ENCODE measurements around the gene CTDSPL.

CTDSPL gene

DNA sequence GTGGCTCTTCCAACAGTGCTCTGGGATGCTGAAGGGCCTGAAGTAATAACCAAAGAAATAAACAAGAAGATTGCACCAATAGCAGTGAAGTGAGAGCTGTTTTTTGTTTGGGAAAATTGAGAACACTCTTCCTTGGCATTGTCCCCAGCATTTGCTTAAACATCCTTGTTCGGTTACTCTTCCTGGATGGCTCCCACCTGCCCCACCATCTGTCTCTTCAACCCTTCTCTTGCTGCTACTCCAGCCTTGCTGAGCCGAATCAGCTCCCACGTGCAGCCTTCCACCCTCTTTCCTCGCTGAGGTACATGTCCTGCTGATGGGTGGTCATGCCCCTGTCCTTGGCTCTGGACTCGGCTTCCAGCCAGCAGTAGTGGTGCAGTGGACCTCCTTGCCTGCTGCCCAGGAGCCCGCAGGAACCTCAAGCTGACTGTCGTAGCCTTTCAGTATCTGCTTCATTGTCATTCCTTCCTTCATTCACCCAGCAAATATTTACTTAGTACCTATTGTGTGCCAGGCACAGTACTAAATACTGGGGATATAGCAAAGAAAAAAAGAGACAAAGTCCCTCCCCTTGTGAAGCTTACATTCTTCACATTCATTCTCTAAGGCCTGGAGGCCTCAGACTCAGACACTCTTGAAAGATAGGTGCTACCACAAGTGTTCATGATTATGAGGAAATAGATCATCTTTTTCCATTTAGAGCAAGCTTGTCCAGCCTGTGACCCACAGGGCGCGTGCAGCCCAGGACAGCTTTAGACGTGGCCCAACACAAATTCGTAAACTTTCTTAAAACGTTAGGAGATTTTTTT, 111.8 kb downstream of the CTDSPL start:
- TF ChIP-seq, protein P1, sequence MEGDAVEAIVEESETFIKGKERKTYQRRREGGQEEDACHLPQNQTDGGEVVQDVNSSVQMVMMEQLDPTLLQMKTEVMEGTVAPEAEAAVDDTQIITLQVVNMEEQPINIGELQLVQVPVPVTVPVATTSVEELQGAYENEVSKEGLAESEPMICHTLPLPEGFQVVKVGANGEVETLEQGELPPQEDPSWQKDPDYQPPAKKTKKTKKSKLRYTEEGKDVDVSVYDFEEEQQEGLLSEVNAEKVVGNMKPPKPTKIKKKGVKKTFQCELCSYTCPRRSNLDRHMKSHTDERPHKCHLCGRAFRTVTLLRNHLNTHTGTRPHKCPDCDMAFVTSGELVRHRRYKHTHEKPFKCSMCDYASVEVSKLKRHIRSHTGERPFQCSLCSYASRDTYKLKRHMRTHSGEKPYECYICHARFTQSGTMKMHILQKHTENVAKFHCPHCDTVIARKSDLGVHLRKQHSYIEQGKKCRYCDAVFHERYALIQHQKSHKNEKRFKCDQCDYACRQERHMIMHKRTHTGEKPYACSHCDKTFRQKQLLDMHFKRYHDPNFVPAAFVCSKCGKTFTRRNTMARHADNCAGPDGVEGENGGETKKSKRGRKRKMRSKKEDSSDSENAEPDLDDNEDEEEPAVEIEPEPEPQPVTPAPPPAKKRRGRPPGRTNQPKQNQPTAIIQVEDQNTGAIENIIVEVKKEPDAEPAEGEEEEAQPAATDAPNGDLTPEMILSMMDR (IDR thresholded peaks at IDR 0.05; ENCODE audit: insufficient read depth, low read depth, low read length, missing control alignments): no peak
- no peak for DNase-seq (ENCODE audit: low read depth)
- no peak overlapping the region for H3K4me3 ChIP-seq (ENCODE audit: low read depth, low read length)

DNA sequence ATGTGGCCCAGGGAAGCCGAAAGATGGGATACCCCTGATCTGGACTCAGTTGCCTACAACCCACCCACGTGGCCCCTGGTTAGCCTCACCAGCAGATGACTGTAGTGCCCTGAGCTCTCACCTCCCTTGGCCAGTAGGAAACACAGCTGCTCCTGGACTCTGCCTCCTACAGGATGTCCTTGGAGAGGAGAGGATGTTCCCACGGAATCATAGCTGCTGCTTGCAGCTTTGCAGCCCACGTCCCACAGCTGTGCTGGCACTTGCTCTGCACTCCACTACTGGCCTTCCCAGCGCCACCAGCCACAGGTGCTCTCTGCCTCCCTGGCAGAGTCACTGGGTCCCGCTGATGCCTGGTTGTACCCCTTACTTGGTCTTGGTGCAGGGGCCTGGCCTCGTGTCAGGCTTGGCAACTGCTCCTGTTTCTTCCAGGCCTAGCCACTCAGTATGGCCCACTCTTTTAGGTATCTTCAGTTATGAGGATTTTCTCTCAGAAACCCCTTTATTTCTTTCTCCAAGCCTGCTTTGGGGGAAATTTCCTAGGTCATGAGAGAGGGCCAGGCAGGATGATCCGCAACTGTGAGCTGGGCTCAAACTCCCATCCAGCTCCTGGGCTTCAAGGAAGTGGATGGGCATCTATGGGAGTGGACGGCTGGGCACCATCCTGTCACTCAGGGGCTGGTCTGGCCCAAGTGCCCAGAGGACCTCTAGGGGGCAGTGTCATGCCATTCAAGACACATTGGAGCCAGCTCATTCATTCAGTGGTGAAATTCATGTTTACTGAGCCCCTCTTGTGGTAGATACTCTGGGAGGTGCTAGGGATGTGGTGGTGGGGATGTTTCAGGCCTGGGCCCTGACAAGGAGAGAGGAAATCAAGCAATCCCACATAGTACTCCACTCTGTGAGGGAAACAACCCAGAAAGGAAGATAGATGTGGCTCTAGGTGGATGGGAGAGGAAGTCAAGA, 112.7 kb downstream of the CTDSPL start:
- TF ChIP-seq, protein P1 (IDR thresholded peaks at IDR 0.05; ENCODE audit: insufficient read depth, low read depth, low read length, missing control alignments): peak; percentile 93
- H3K4me3 ChIP-seq (ENCODE audit: low read depth, low read length): no peak overlapping the region
- peak; percentile 76 for DNase-seq (ENCODE audit: low read depth)

DNA sequence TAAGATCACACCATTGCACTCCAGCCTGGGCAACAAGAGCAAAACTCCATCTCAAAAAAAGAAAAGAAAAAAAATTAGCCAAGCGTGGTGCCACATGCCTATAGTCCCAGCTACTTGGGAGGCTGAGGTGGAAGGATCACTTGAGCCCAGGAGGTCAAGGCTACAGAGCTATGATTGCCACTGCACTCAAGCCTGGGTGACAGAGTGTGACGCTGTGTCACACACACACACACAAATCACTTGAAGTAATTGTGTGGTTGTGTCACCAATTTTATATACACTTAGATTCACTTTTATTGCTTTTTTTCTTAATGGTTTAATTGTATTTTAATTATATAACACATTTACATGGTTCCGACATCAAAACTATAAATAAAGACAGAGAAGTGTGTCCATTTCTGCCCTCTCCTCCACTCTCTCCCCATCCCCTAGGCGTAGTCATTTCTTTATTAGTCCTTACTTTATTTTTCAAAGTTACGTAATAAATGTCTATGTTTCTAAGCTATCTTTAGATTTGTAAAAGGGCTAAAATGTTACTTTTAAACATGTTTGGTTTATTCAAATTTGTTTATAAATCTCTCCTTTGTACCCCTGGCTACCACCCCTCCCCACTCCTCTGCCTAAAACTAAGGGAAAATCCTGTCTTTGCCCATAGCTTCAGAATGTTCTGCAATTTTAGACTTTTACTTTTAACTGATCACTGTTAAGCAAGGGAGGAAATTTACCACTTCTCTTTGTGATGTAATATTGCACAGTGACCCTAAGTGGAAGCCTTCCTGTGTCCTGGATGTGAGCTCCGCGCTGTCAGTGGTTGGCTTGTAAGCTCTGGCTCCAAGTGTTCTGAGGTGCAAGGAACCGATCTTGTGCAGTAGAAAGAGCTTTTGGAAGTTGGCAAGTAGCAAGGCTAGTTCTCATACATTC, 118.1 kb downstream of the CTDSPL start:
- DNase-seq (ENCODE audit: low read depth): no peak
- no peak overlapping the region for H3K4me3 ChIP-seq (ENCODE audit: low read depth, low read length)
- TF ChIP-seq, protein P1 (IDR thresholded peaks at IDR 0.05; ENCODE audit: insufficient read depth, low read depth, low read length, missing control alignments): no peak

DNA sequence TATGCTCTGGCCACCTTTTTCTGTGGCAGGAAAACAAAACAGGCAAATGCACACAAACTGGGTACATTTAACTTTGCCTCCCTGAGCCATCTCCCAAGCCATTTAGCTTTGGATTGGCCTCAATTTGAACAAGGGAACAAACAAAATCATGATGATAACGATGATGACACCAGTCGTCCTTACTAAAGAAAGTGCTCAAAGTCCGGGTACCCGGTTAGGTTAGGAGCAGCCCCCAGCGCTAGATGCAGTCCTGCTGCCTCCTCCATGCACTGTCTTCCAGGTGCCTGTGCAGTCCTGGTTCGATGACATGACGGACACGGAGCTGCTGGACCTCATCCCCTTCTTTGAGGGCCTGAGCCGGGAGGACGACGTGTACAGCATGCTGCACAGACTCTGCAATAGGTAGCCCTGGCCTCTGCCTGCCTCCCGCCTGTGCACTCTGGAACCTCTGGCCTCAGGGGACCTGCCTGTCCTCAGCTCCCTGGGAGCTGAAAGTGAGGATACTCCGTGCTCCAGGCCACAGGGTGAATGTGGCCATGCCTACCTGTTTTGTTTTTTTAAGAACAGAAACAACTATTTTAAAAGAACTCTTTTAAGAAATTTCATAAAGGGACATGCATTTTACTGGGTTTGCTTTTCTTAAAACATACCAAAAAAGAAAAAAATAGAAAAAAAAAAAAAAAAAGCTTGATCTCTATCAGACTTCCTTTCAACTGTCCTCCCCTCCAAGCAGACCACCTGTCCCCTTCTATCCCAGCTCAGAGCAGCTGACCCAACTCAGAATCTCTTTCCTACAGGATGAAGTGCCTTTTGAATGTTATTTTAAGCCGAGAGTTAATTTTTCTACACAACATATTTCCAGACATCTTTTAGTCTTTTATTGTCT, 119.0 kb downstream of the CTDSPL start:
- DNase-seq (ENCODE audit: low read depth): no peak
- no peak overlapping the region for H3K4me3 ChIP-seq (ENCODE audit: low read depth, low read length)
- TF ChIP-seq, protein P1 (IDR thresholded peaks at IDR 0.05; ENCODE audit: insufficient read depth, low read depth, low read length, missing control alignments): no peak

DNA sequence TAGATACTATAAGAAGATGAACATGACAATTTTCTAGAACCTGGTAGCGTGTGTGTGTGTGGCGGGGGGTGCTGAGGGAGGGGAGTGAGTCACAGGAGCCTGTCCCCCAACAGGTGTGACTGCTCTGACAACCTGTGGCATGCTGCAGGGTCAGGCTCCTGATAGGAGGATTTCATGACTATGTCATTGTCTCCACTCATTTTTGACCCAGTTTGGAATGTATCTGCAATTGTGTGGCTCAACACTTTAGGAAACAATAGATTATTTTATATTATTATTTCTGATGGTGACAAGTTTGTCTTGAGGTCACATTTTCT, 119.6 kb downstream of the CTDSPL start:
- H3K4me3 ChIP-seq (ENCODE audit: low read depth, low read length): no peak overlapping the region
- DNase-seq (ENCODE audit: low read depth): no peak
- TF ChIP-seq, protein P1 (IDR thresholded peaks at IDR 0.05; ENCODE audit: insufficient read depth, low read depth, low read length, missing control alignments): no peak
